ENCODE data around the gene DNASE1L2. TPM values are rescaled to one million over a fixed set of nuclear protein-coding genes. Genes with fewer than 3 reads are reported as not detected.

The DNASE1L2 gene
- total RNA-seq, 1 experiment from 2014 or later = 1.9 TPM

GRCh38 chr16:2205104-2205966 lies 30.9 kb upstream of the DNASE1L2 start, which contains the start of gene MLST8:
MLST8 (plus strand) TSS chr16:2205454; CDS start chr16:2206086, 632 bp downstream.
- H3K27me3 ChIP-seq (ENCODE audit: insufficient read depth, low read length) = no peaks in the 10 kb centered on the region
- peaks cover 5 to 23% of the 10 kb centered on the region in 2 experiments for H3K4me1 ChIP-seq (ENCODE audit: control insufficient read depth in 1 of 2, insufficient read depth in 2 of 2, low read length in 2 of 2)
- intact Hi-C loops (cut with micrococcal nuclease) = no loop called here
- ChIA-PET RAD21 (ENCODE audit: low non-redundant PET in 1 of 2, low total read pairs in 2 of 2, uncharacterized antibody in 2 of 2, unreplicated experiment in 2 of 2) (interaction anchor here in 1 of 2 experiments (0.6 kb wide), 1 partner anchor 230 kb away, joined by 3 read pairs; no protein-coding TSS in a partner anchor), POLR2A (interaction anchor here (0.8 to 1.0 kb wide), 4 partner anchors 11 to 264 kb away, joined by 3 to 4 read pairs (median 3); partner anchors contain the start of genes RPS2 and TRAF7), CTCF (interaction anchor here (3.0 kb wide), 1 partner anchor 10 kb away, joined by 11 read pairs; no protein-coding TSS in a partner anchor)
- no peaks in the 10 kb centered on the region for H3K9me2 ChIP-seq (ENCODE audit: insufficient read depth)
- peak within 1 kb of the TSS; percentile 99 for H3K4me2 ChIP-seq (ENCODE audit: low read length)
- H2AFZ ChIP-seq (ENCODE audit: low read depth, low read length, poor library complexity, severe bottlenecking) = no peak within 1 kb of the TSS
- no peaks in the 10 kb centered on the region for H3K9me3 ChIP-seq (ENCODE audit: control insufficient read depth in 1 of 2, insufficient read depth in 1 of 2, low read depth in 1 of 2, low read length in 2 of 2)
- peaks cover 23% of the 10 kb centered on the region for H3K79me2 ChIP-seq (ENCODE audit: insufficient read depth, low read length)
- peak within 1 kb of the TSS; percentile 81 for H3K9ac ChIP-seq (ENCODE audit: low read length)
- H3K27ac ChIP-seq (ENCODE audit: low read depth, low read length) = peak within 1 kb of the TSS; percentile 94
- H3K4me3 ChIP-seq (replicated peaks in 1 of 2; ENCODE audit: low read depth in 1 of 2, low read length in 2 of 2) = peak within 1 kb of the TSS; percentile 81 to 86
- H3K36me3 ChIP-seq (ENCODE audit: control insufficient read depth in 1 of 2, insufficient read depth in 2 of 2, low read length in 2 of 2) = peaks cover 4 to 19% of the 10 kb centered on the region in 2 experiments; a peak in 3 of 4 replicates
- DNase-seq (ENCODE audit: low read depth, low spot score) = peak; percentile 78
- no TSS peak for BruUV-seq (replicated peaks)
- H4K20me1 ChIP-seq (ENCODE audit: insufficient read depth) = no peaks in the 10 kb centered on the region
- ATAC-seq = peak; percentile 75
- TF ChIP-seq REST (IDR thresholded peaks at IDR 0.05; ENCODE audit: low read depth) = no peak
- TF ChIP-seq JUND (IDR thresholded peaks at IDR 0.05) = no peak; the same call in 1 of the 2 replicates
- peak; percentile 36 for TF ChIP-seq TCF7L2 (IDR thresholded peaks at IDR 0.05; ENCODE audit: borderline replicate concordance, extremely low read depth, insufficient read depth, insufficient read length)
- TF ChIP-seq CBX3 (IDR thresholded peaks at IDR 0.05; ENCODE audit: low read depth) = no peak
- no peak for TF ChIP-seq ATF3 (IDR thresholded peaks at IDR 0.05)
- no peak for TF ChIP-seq EZH2 (IDR thresholded peaks at IDR 0.05)
- no peak for TF ChIP-seq ELF1 (IDR thresholded peaks at IDR 0.05; ENCODE audit: borderline replicate concordance, low read depth)
- TF ChIP-seq, protein P1, sequence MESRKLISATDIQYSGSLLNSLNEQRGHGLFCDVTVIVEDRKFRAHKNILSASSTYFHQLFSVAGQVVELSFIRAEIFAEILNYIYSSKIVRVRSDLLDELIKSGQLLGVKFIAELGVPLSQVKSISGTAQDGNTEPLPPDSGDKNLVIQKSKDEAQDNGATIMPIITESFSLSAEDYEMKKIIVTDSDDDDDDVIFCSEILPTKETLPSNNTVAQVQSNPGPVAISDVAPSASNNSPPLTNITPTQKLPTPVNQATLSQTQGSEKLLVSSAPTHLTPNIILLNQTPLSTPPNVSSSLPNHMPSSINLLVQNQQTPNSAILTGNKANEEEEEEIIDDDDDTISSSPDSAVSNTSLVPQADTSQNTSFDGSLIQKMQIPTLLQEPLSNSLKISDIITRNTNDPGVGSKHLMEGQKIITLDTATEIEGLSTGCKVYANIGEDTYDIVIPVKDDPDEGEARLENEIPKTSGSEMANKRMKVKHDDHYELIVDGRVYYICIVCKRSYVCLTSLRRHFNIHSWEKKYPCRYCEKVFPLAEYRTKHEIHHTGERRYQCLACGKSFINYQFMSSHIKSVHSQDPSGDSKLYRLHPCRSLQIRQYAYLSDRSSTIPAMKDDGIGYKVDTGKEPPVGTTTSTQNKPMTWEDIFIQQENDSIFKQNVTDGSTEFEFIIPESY (IDR thresholded peaks at IDR 0.05; ENCODE audit: extremely low read depth, insufficient replicate concordance, low read length) = peak; percentile 37
- no peak for TF ChIP-seq FOSL1 (IDR thresholded peaks at IDR 0.05; ENCODE audit: low read depth)
- TF ChIP-seq POLR2A (IDR thresholded peaks at IDR 0.05; ENCODE audit: borderline replicate concordance, extremely low read depth, insufficient read depth, insufficient read length) = peak; percentile 43
- TF ChIP-seq ZFX (IDR thresholded peaks at IDR 0.05) = peak; percentile 97
- no peak; the same call in 1 of the 2 replicates for TF ChIP-seq SRF (IDR thresholded peaks at IDR 0.05; ENCODE audit: low read depth)
- TF ChIP-seq CTCF (IDR thresholded peaks at IDR 0.05 in 2 of 3, conservative IDR thresholded peaks at IDR 0.05 in 1 of 3; ENCODE audit: borderline replicate concordance in 1 of 3, insufficient read depth in 1 of 3, low read depth in 2 of 3, low read length in 2 of 3) = 0 out of 6 replicates have a peak, but pooled peaks of 2 of the 3 experiments have one; percentile 10 to 13
- no peak for TF ChIP-seq CEBPB (IDR thresholded peaks at IDR 0.05; ENCODE audit: low read depth)
- peak; percentile 2; the same call in 1 of the 2 replicates for TF ChIP-seq SP1 (IDR thresholded peaks at IDR 0.05; ENCODE audit: low read depth)
- TF ChIP-seq MAX (IDR thresholded peaks at IDR 0.05) = peak; percentile 71
- TF ChIP-seq SIN3A (IDR thresholded peaks at IDR 0.05; ENCODE audit: low read depth) = 0 out of 2 replicates have a peak, but pooled peaks have one; percentile 54
- peak; percentile 87 for TF ChIP-seq POLR2AphosphoS5 (IDR thresholded peaks at IDR 0.05; ENCODE audit: low read depth, low read length)

Data from HCT116 (cell line).